GM10266 (cell line): ENCODE results near the gene GREB1L.
"Not testable (repeated sequence)": the region's sequence is repeated elsewhere in the genome, so short reads cannot be mapped to it uniquely, and the experiment has no call there.

ENCODE experiments used
- DNase-seq: peaks from one replicate; pipeline ENCODE4 v3.0.0; 2012; ENCODE audit errors: extremely low spot score
- CTCF ChIP-seq: IDR thresholded peaks from 2 replicates; pipeline ENCODE4 v1.5.1; 2012; ENCODE audit warnings: mild to moderate bottlenecking, low read depth; ENCODE audit not compliant: control insufficient read depth, insufficient read depth; ENCODE audit errors: missing control alignments

Gene GREB1L

DNA sequence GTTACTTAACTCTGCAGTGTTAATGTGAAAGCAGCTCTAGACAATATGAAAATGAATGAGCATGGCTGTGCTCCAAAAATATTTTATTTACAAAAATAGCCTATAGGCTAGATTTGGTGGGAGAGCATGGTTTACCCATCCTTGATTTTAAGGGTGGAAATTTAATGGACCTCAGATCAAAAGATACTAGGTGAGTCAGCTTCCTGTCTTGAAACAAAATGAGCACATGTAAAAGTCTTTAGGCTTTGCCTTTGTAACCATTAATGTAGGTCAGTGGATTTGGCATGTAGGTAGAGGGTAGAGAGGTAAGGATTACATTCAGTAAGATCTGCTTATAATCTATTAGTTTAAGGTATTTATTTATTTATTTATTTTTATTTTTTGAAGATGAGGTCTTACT lies 72.7 kb downstream of the GREB1L start:
- no peak for TF ChIP-seq CTCF
- DNase-seq, result no peak

GRCh38 chr18:21315126-21315525 lies 73.1 kb downstream of the GREB1L start:
- DNase-seq, result not testable (repeated sequence)

- no peak for TF ChIP-seq CTCF
- no peak for DNase-seq
Measured at GRCh38 chr18:21315741-21316197, 73.7 kb downstream of the GREB1L start.

GRCh38 chr18:21316296-21316695 lies 74.3 kb downstream of the GREB1L start:
- TF ChIP-seq CTCF, result no peak
- DNase-seq, result no peak

- DNase-seq, result no peak
- no peak for TF ChIP-seq CTCF
Measured at GRCh38 chr18:21321711-21322110, 79.7 kb downstream of the GREB1L start.

- no peak for DNase-seq
Measured at GRCh38 chr18:21327101-21327500, 85.1 kb downstream of the GREB1L start.

DNA sequence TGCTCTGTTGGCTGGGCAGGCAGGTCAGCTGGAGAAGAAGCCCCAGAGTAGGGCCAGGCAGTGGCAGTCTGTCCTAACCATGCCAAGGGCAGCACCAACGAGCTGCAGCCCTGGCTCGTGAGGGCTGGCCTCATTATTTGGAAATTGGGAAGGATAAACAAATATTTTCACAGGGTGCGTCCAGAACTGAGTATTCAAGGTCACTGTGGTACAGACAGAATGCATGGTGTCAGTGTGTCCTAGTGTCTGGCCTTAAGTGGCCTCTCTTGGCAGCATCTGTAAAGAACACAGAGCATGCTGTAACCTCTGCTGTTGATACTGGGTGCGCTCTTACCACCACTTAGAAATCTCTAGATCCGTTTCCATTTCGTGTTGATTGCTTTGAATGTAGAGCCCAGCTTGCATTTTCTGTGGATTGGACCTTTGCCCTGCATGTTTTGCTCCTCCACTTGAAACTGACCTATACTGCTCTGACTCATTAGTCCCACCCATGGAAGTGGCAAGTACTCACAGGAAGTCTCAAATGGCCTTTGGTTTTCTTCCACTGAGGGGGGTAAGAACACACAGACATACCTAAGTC lies 88.2 kb downstream of the GREB1L start:
- no peak for TF ChIP-seq CTCF
- no peak for DNase-seq

More at GRCh38 chr18:21327101-21327500, 85.1 kb downstream of the GREB1L start:
- TF ChIP-seq CTCF, result no peak

- no peak for TF ChIP-seq CTCF
- DNase-seq, result no peak
Measured at GRCh38 chr18:21331065-21331464, 89.0 kb downstream of the GREB1L start.
